Sigmoid colon (tissue), 7 donors: Measurements from ENCODE around the gene PLCH1. TPM values are rescaled to one million over a fixed set of nuclear protein-coding genes. Genes with fewer than 3 reads are reported as not detected.

ENCODE experiments used
- DNase-seq: peaks from one replicate; pipeline ENCODE4 v3.0.0-alpha.2; 2019
- H3K27ac ChIP-seq, 4 donors: fragments of 200-600 bp; sonication (generic); one replicate each; pipeline ENCODE4 v1.5.1; 2016 to 2019; ENCODE audit warnings: mild to moderate bottlenecking in 1 of 4
- H3K27me3 ChIP-seq, 3 donors: fragments of 200-600 bp; sonication (generic); one replicate each; pipeline ENCODE4 v1.5.1; 2019; ENCODE audit warnings: mild to moderate bottlenecking in 1 of 3
- H3K36me3 ChIP-seq, 4 donors: fragments of 200-600 bp; sonication (generic); one replicate each; pipeline ENCODE4 v1.5.1; 2016 to 2019
- H3K4me1 ChIP-seq, 4 donors: fragments of 200-600 bp; sonication (generic); one replicate each; pipeline ENCODE4 v1.5.1; 2017 to 2019
- H3K4me3 ChIP-seq, 4 donors: fragments of 200-600 bp; sonication (generic); one replicate each; pipeline ENCODE4 v1.5.1; 2017 to 2019; ENCODE audit warnings: mild to moderate bottlenecking in 2 of 4, moderate library complexity in 1 of 4
- H3K9me3 ChIP-seq, 4 donors: fragments of 200-600 bp in 3 of 4; sonication (generic) in 3 of 4; one replicate each; pipeline versions ENCODE4 v1.5.1 to v1.6.1; 2013 to 2019
- CTCF ChIP-seq, 4 experiments: fragments of 450-650 bp in 3 of 4; fragments of 200-600 bp in 1 of 4; IDR thresholded peaks; one replicate each; pipeline ENCODE4 v1.5.1; 2016 to 2019; ENCODE audit warnings: antibody characterized with exemption in 4 of 4, mild to moderate bottlenecking in 3 of 4, moderate library complexity in 2 of 4
- EP300 ChIP-seq, 4 donors: sonication (generic); formaldehyde crosslinking; IDR thresholded peaks; one replicate each; pipeline ENCODE4 v1.6.1; 2017; ENCODE audit warnings: antibody characterized with exemption in 4 of 4
- POLR2A ChIP-seq, 2 donors: fragments of 450-650 bp; IDR thresholded peaks; one replicate each; pipeline ENCODE4 v1.6.1; 2016; ENCODE audit warnings: antibody characterized with exemption in 2 of 2, mild to moderate bottlenecking in 2 of 2, moderate library complexity in 2 of 2
- POLR2AphosphoS5 ChIP-seq, 4 donors: sonication (generic); formaldehyde crosslinking; IDR thresholded peaks; one replicate each; pipeline ENCODE4 v1.6.1; 2017; ENCODE audit warnings: antibody characterized with exemption in 4 of 4
- WGBS, 2 donors: extraction: QIAGEN DNeasy Blood & Tissue Kit; methylation state at CpG; one replicate each; pipeline ENCODE4 v1.1.7; 2013; 5-methylcytosine and 5-hydroxymethylcytosine counted together
- intact Hi-C: fragments of 100-400 bp; cut with DNase I; formaldehyde crosslinking; loops from one replicate; pipeline ENCODE4 v1.15.1; 2023
- polyA plus RNA-seq, 3 donors: library from polyadenylated mRNA; stranded (reverse); fragments of 200-250 nt; gene quantifications; one replicate each; pipeline ENCODE4 v1.2.3, GENCODE V29; 2013
- total RNA-seq, 4 donors: library from RNA; depleted of rRNA; stranded (reverse); fragments of >200 nt; gene quantifications; one replicate each; pipeline ENCODE4 v1.1.0, GENCODE V29; 2016
- donor health status: healthy with polysubstance abuse.
- donor health status: Bipolar disorder and iron deficiency.
- donor health status: healthy.

Gene PLCH1
- total and polyA plus RNA-seq, 7 donors: 0.36 to 1.9 (median 0.83) TPM

GRCh38 chr3:155535098-155535497 lies 209.8 kb downstream of the PLCH1 start:
- 47 to 82% methylated on average over 3 of the region's 3 CpGs for WGBS, 2 donors
- no peaks in the 10 kb centered on the region for H3K4me1 ChIP-seq
- H3K4me3 ChIP-seq: no peak overlapping the region
- H3K27me3 ChIP-seq: no peaks in the 10 kb centered on the region
- intact Hi-C loops: no loop called here
- H3K36me3 ChIP-seq: no peaks in the 10 kb centered on the region
- H3K27ac ChIP-seq: no peak overlapping the region
- TF ChIP-seq CTCF (IDR thresholded peaks at IDR 0.05) (no peak), POLR2AphosphoS5 (IDR thresholded peaks at IDR 0.05) (no peak), EP300 (IDR thresholded peaks at IDR 0.05) (no peak), POLR2A (IDR thresholded peaks at IDR 0.05) (no peak)
- peaks cover 0 to 2% (median 0%) of the 10 kb centered on the region in 4 donors for H3K9me3 ChIP-seq
- DNase-seq: no peak

- TF ChIP-seq CTCF (IDR thresholded peaks at IDR 0.05) (no peak), POLR2AphosphoS5 (IDR thresholded peaks at IDR 0.05) (no peak), EP300 (IDR thresholded peaks at IDR 0.05) (no peak), POLR2A (IDR thresholded peaks at IDR 0.05) (no peak)
- no peak for DNase-seq
- Histone ChIP-seq H3K36me3 (no peaks in the 10 kb centered on the region), H3K27ac (no peak overlapping the region), H3K4me3 (no peak overlapping the region), H3K9me3 (no peaks in the 10 kb centered on the region), H3K27me3 (no peaks in the 10 kb centered on the region), H3K4me1 (no peaks in the 10 kb centered on the region)
- intact Hi-C loops: no loop called here
Observed at GRCh38 chr3:155528579-155528978, 216.3 kb downstream of the PLCH1 start.

GRCh38 chr3:155525324-155525833 lies 219.5 kb downstream of the PLCH1 start:
- no peaks in the 10 kb centered on the region for H3K9me3 ChIP-seq
- DNase-seq: no peak
- no peak for TF ChIP-seq CTCF (IDR thresholded peaks at IDR 0.05)
- no peak for TF ChIP-seq EP300 (IDR thresholded peaks at IDR 0.05)
- H3K36me3 ChIP-seq: no peaks in the 10 kb centered on the region
- no peaks in the 10 kb centered on the region for H3K27me3 ChIP-seq
- 91 to 93% methylated on average over 5 of the region's 5 CpGs for WGBS, 2 donors
- no peaks in the 10 kb centered on the region for H3K4me1 ChIP-seq
- H3K4me3 ChIP-seq: no peak overlapping the region
- intact Hi-C loops: no loop called here
- H3K27ac ChIP-seq: no peak overlapping the region

GRCh38 chr3:155520463-155520862 lies 224.4 kb downstream of the PLCH1 start:
- WGBS, 2 donors: 69 to 91% methylated on average over 2 of the region's 2 CpGs
- H3K4me1 ChIP-seq: no peaks in the 10 kb centered on the region
- no peaks in the 10 kb centered on the region for H3K27me3 ChIP-seq
- DNase-seq: no peak
- intact Hi-C loops: no loop called here
- no peaks in the 10 kb centered on the region for H3K36me3 ChIP-seq
- no peaks in the 10 kb centered on the region for H3K9me3 ChIP-seq
- no peak overlapping the region for H3K27ac ChIP-seq
- TF ChIP-seq POLR2A (IDR thresholded peaks at IDR 0.05) (no peak), POLR2AphosphoS5 (IDR thresholded peaks at IDR 0.05) (no peak), EP300 (IDR thresholded peaks at IDR 0.05) (no peak), CTCF (IDR thresholded peaks at IDR 0.05) (no peak)
- no peak overlapping the region for H3K4me3 ChIP-seq

- intact Hi-C loops: no loop called here
- DNase-seq: no peak
- Histone ChIP-seq H3K9me3 (no peaks in the 10 kb centered on the region), H3K27me3 (no peaks in the 10 kb centered on the region), H3K36me3 (no peaks in the 10 kb centered on the region), H3K4me3 (no peak overlapping the region), H3K27ac (no peak overlapping the region), H3K4me1 (no peaks in the 10 kb centered on the region)
- TF ChIP-seq POLR2AphosphoS5 (IDR thresholded peaks at IDR 0.05) (no peak), CTCF (IDR thresholded peaks at IDR 0.05) (no peak), POLR2A (IDR thresholded peaks at IDR 0.05) (no peak), EP300 (IDR thresholded peaks at IDR 0.05) (no peak)
- WGBS, 2 donors: 66 to 93% methylated on average over 3 of the region's 3 CpGs
Observed at GRCh38 chr3:155519078-155519477, 225.8 kb downstream of the PLCH1 start.
